Measurements from ENCODE around the gene RNFT2.

The RNFT2 gene

DNA sequence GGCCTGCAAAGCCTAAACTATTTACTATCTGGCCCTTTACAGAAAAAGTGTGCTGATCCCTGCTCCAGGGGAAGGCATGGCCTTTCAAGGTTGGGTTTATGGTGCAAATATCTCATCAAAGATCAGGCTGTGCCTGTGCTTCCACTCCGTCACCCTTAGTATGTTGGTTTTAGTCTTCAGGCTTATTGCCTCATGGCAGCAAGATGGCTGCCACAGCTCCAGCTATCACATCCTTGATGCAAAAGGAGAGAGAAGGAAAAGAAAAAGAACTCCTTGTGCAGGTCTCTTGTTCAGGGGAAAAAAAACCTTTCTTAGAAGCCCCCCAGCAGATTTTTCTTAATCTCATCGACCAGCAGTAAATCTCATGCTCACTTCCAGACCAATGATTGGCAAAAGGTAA is 152.2 kb downstream of the RNFT2 start:
- peaks cover 23% of the 10 kb centered on the region for H3K27me3 Mint-ChIP-seq (ENCODE audit: low read depth)
- no peak overlapping the region for H3K27ac Mint-ChIP-seq
- no peak overlapping the region for H3K4me3 Mint-ChIP-seq
- no peaks in the 10 kb centered on the region for H3K4me1 Mint-ChIP-seq
- H3K36me3 Mint-ChIP-seq (ENCODE audit: low read depth) = no peaks in the 10 kb centered on the region
- no peaks in the 10 kb centered on the region for H3K9me3 Mint-ChIP-seq
- TF ChIP-seq, protein P1, sequence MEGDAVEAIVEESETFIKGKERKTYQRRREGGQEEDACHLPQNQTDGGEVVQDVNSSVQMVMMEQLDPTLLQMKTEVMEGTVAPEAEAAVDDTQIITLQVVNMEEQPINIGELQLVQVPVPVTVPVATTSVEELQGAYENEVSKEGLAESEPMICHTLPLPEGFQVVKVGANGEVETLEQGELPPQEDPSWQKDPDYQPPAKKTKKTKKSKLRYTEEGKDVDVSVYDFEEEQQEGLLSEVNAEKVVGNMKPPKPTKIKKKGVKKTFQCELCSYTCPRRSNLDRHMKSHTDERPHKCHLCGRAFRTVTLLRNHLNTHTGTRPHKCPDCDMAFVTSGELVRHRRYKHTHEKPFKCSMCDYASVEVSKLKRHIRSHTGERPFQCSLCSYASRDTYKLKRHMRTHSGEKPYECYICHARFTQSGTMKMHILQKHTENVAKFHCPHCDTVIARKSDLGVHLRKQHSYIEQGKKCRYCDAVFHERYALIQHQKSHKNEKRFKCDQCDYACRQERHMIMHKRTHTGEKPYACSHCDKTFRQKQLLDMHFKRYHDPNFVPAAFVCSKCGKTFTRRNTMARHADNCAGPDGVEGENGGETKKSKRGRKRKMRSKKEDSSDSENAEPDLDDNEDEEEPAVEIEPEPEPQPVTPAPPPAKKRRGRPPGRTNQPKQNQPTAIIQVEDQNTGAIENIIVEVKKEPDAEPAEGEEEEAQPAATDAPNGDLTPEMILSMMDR (IDR thresholded peaks at IDR 0.05; ENCODE audit: unreplicated experiment in 3 of 3) = no peak

DNA sequence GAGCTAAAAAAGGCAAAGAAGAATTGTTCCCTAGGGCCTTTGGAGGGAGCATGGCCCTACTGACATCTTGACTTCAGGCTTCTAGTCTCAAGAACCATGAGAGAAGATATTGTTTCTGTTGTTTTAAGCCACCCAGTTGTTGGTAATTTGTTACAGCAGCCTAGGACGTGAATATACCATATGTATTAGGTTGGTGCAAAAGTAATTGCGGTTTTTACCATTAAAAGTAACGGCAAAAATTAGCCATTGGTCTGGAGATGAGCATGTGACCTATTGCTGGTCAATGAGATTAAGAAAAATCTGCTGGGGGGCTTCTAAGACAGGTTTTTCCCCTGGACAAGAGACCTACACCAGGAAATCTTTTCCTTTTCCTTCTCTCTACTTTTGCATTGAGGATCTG is 152.9 kb downstream of the RNFT2 start:
- Mint-ChIP-seq H3K4me3 (no peak overlapping the region), H3K9me3 (no peaks in the 10 kb centered on the region), H3K4me1 (no peaks in the 10 kb centered on the region), H3K36me3 (ENCODE audit: low read depth) (no peaks in the 10 kb centered on the region), H3K27me3 (ENCODE audit: low read depth) (peaks cover 18% of the 10 kb centered on the region), H3K27ac (no peak overlapping the region)
- TF ChIP-seq, protein P1 (IDR thresholded peaks at IDR 0.05; ENCODE audit: unreplicated experiment in 3 of 3) = no peak

DNA sequence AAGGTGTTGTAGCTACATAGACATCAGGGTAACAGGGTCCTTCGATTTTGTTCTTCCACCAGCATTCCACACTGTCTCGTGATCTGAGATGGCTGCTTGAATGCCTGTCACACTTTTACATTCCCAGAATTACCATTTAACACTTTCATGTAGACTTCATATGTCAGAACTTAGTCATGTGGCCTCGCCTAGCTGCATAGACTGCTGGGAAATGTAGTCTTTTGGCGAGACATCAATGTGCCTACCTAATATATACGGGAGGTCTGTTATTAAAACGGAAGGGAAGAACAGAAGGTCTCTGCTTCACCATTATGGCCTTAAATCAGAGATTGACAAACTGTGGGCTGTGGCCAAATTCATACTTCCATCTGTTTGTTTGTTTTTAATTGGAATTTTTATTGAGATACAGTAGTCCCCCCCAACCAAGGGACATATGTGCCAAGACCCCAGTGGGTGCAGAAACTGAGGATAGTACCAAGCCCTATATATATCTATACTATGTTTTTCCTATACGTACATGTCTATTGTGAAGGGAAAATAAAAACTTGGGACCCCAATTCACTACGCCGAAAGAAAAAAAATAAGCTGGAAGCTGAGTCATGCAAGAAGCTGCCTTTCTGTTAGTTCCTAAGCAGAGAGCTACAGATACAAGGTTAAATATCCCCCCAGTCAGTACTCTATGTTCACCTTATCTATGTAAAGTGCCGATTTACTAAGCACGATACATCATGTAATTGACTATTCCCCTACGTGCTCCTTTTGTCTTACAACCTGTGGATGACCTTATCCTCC is 154.4 kb downstream of the RNFT2 start:
- H3K4me1 Mint-ChIP-seq = no peaks in the 10 kb centered on the region
- H3K9me3 Mint-ChIP-seq = no peaks in the 10 kb centered on the region
- H3K27me3 Mint-ChIP-seq (ENCODE audit: low read depth) = peaks cover 15% of the 10 kb centered on the region
- H3K27ac Mint-ChIP-seq = no peak overlapping the region
- TF ChIP-seq, protein P1 (IDR thresholded peaks at IDR 0.05; ENCODE audit: unreplicated experiment in 3 of 3) = no peak
- no peak overlapping the region for H3K4me3 Mint-ChIP-seq
- H3K36me3 Mint-ChIP-seq (ENCODE audit: low read depth) = no peaks in the 10 kb centered on the region

DNA sequence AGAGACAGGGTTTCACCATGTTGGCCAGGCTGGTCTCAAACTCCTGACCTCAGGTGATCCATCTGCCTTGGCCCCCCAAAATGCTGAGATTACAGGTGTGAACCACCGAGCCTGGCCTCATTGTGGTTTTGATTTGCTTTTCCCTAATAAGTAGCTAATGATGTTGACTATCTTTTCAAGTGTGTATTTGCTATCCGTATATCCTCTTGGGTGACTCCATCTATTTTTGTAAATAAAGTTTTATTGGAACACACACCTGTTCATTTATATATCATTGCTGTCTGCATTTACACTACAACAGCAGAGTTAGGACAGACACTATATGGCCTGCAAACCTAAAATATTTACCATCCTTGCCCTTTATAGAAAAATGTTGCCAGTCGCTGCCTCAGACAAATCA is 156.8 kb downstream of the RNFT2 start:
- H3K27me3 Mint-ChIP-seq (ENCODE audit: low read depth) = peaks cover 25% of the 10 kb centered on the region
- TF ChIP-seq, protein P1 (IDR thresholded peaks at IDR 0.05; ENCODE audit: unreplicated experiment in 3 of 3) = no peak
- H3K27ac Mint-ChIP-seq = no peak overlapping the region
- no peaks in the 10 kb centered on the region for H3K4me1 Mint-ChIP-seq
- H3K9me3 Mint-ChIP-seq = peaks cover 5% of the 10 kb centered on the region
- H3K36me3 Mint-ChIP-seq (ENCODE audit: low read depth) = no peaks in the 10 kb centered on the region
- no peak overlapping the region for H3K4me3 Mint-ChIP-seq

DNA sequence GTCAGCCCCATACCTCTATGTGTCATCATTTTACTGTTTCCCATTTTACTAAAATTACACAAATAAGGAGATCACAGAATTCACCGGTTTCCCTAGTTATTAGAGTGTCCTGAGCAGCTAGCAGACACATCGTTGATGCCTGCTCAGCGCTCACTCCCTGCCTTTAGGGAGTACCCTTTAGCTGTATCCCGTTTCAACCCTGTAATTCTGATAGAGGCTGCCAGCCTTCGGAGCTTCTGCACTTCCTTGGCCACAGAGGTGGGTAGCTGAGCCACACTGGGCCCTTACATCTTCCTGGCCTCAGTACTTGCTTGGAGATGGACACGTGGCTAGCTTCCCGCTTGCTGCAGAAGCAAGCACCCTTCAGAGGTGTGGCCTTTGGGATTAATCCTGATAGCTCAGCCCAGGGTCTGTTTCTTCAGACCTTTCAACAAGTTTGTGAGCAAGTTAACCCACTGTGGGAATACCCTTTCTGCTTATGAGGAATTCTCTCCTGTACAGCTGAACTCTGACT is 158.4 kb downstream of the RNFT2 start:
- TF ChIP-seq, protein P1 (IDR thresholded peaks at IDR 0.05; ENCODE audit: unreplicated experiment in 3 of 3) = no peak
- H3K4me3 Mint-ChIP-seq = no peak overlapping the region
- H3K36me3 Mint-ChIP-seq (ENCODE audit: low read depth) = no peaks in the 10 kb centered on the region
- H3K27ac Mint-ChIP-seq = no peak overlapping the region
- H3K4me1 Mint-ChIP-seq = no peaks in the 10 kb centered on the region
- peaks cover 5% of the 10 kb centered on the region for H3K9me3 Mint-ChIP-seq
- peaks cover 37% of the 10 kb centered on the region for H3K27me3 Mint-ChIP-seq (ENCODE audit: low read depth)

DNA sequence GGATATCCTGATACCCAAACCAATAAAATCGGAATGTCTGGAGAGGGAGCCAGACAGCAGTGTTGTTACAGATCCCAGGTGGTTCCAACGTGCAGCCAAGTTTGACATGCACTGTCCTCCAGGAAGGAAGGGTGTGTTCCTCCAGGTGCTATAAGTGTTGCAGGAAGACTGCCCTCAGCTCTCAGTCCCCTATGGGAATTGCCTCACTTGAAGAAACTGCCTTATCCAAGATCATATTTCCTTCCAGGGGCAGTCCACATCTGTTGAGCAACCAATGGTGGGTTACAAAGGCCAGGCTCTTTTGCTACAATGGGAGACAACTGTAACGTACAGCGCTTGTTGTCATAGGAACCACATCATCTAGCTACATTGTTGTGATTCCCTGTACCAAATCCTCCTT is 159.4 kb downstream of the RNFT2 start:
- Mint-ChIP-seq H3K9me3 (peaks cover 5% of the 10 kb centered on the region), H3K4me3 (no peak overlapping the region), H3K4me1 (no peaks in the 10 kb centered on the region), H3K36me3 (ENCODE audit: low read depth) (no peaks in the 10 kb centered on the region), H3K27ac (no peak overlapping the region), H3K27me3 (ENCODE audit: low read depth) (peaks cover 45% of the 10 kb centered on the region)
- TF ChIP-seq, protein P1 (IDR thresholded peaks at IDR 0.05; ENCODE audit: unreplicated experiment in 3 of 3) = no peak
